ENCODE data around the gene IL1RAPL2.

The IL1RAPL2 gene

GRCh38 chrX:105273326-105273725, 707.3 kb downstream of the IL1RAPL2 start:
- no peak for DNase-seq (ENCODE audit: low read depth)

- DNase-seq (ENCODE audit: low read depth), result no peak
Measured at GRCh38 chrX:105274091-105274490, 708.1 kb downstream of the IL1RAPL2 start.

- DNase-seq (ENCODE audit: low read depth), result no peak
Measured at GRCh38 chrX:105277132-105277531, 711.1 kb downstream of the IL1RAPL2 start.

GRCh38 chrX:105282077-105282476, 716.1 kb downstream of the IL1RAPL2 start:
- no peak for DNase-seq (ENCODE audit: low read depth)

- DNase-seq (ENCODE audit: low read depth), result no peak
Measured at GRCh38 chrX:105297041-105297440, 731.0 kb downstream of the IL1RAPL2 start.

GRCh38 chrX:105299286-105299685, 733.3 kb downstream of the IL1RAPL2 start:
- DNase-seq (ENCODE audit: low read depth), result no peak

- no peak for DNase-seq (ENCODE audit: low read depth)
Measured at GRCh38 chrX:105302246-105302645, 736.2 kb downstream of the IL1RAPL2 start.

GRCh38 chrX:105307762-105308161, 741.8 kb downstream of the IL1RAPL2 start:
- DNase-seq (ENCODE audit: low read depth), result no peak

- no peak for DNase-seq (ENCODE audit: low read depth)
Measured at GRCh38 chrX:105313596-105313995, 747.6 kb downstream of the IL1RAPL2 start.

- DNase-seq (ENCODE audit: low read depth), result no peak
Measured at GRCh38 chrX:105314458-105314857, 748.5 kb downstream of the IL1RAPL2 start.

GRCh38 chrX:105315248-105315647, 749.2 kb downstream of the IL1RAPL2 start:
- no peak for DNase-seq (ENCODE audit: low read depth)

- DNase-seq (ENCODE audit: low read depth), result no peak
Measured at GRCh38 chrX:105317117-105317516, 751.1 kb downstream of the IL1RAPL2 start.

- no peak for DNase-seq (ENCODE audit: low read depth)
Measured at GRCh38 chrX:105323928-105324327, 757.9 kb downstream of the IL1RAPL2 start.

GRCh38 chrX:105328773-105329172, 762.8 kb downstream of the IL1RAPL2 start:
- no peak for DNase-seq (ENCODE audit: low read depth)

- no peak for DNase-seq (ENCODE audit: low read depth)
Measured at GRCh38 chrX:105331244-105331643, 765.2 kb downstream of the IL1RAPL2 start.

- DNase-seq (ENCODE audit: low read depth), result no peak
Measured at GRCh38 chrX:105347373-105347772, 781.4 kb downstream of the IL1RAPL2 start.

- DNase-seq (ENCODE audit: low read depth), result no peak
Measured at GRCh38 chrX:105349476-105349875, 783.5 kb downstream of the IL1RAPL2 start.

- DNase-seq (ENCODE audit: low read depth), result no peak
Measured at GRCh38 chrX:105375816-105376215, 809.8 kb downstream of the IL1RAPL2 start.

GRCh38 chrX:105424729-105425128, 858.7 kb downstream of the IL1RAPL2 start:
- DNase-seq (ENCODE audit: low read depth), result no peak

GRCh38 chrX:105451401-105451800, 885.4 kb downstream of the IL1RAPL2 start:
- no peak for DNase-seq (ENCODE audit: low read depth)

GRCh38 chrX:105458846-105459245, 892.8 kb downstream of the IL1RAPL2 start:
- DNase-seq (ENCODE audit: low read depth), result no peak

- no peak for DNase-seq (ENCODE audit: low read depth)
Measured at GRCh38 chrX:105460376-105460775, 894.4 kb downstream of the IL1RAPL2 start.

GRCh38 chrX:105461016-105461415, 895.0 kb downstream of the IL1RAPL2 start:
- DNase-seq (ENCODE audit: low read depth), result no peak

GRCh38 chrX:105462186-105462585, 896.2 kb downstream of the IL1RAPL2 start:
- DNase-seq (ENCODE audit: low read depth), result no peak

- no peak for DNase-seq (ENCODE audit: low read depth)
Measured at GRCh38 chrX:105463473-105463872, 897.5 kb downstream of the IL1RAPL2 start.
